H9 (cell line): Measurements from ENCODE around the gene FAM163B. TPM values are rescaled to one million over a fixed set of nuclear protein-coding genes. Genes with fewer than 3 reads are reported as not detected.
A peak's percentile ranks its signal among the peaks of the same experiment; 100 is the strongest.

Experiments used
- DNase-seq: peaks from one replicate; pipeline ENCODE4 v3.0.0-alpha.2; 2017
- H2AFZ ChIP-seq: one replicate; pipeline ENCODE4 v1.6.1; 2013; ENCODE audit warnings: mild to moderate bottlenecking, low read length, control low read depth, moderate library complexity
- H2AK5ac ChIP-seq: 2 replicates; pipeline ENCODE4 v1.6.1; 2013; ENCODE audit warnings: low read length, control low read depth, mixed read lengths; ENCODE audit not compliant: insufficient read length
- H2BK120ac ChIP-seq: one replicate; pipeline ENCODE4 v1.6.1; 2013; ENCODE audit warnings: low read depth, mild to moderate bottlenecking, low read length, control low read depth, inconsistent platforms; ENCODE audit not compliant: poor library complexity, severe bottlenecking
- H2BK12ac ChIP-seq: 2 replicates; pipeline ENCODE4 v1.6.1; 2013; ENCODE audit warnings: low read length, control low read depth, mixed read lengths, low read depth; ENCODE audit not compliant: insufficient read length
- H2BK15ac ChIP-seq: 2 replicates; pipeline ENCODE4 v1.6.1; 2013; ENCODE audit warnings: low read depth, low read length, control low read depth
- H2BK20ac ChIP-seq: one replicate; pipeline ENCODE4 v1.6.1; 2013; ENCODE audit warnings: low read depth, mild to moderate bottlenecking, low read length, control low read depth, inconsistent platforms; ENCODE audit not compliant: poor library complexity, severe bottlenecking
- H2BK5ac ChIP-seq: 2 replicates; pipeline ENCODE4 v1.6.1; 2013; ENCODE audit warnings: low read length, control low read depth, mixed read lengths; ENCODE audit not compliant: insufficient read length
- H3K14ac ChIP-seq: 2 replicates; pipeline ENCODE4 v1.6.1; 2013; ENCODE audit warnings: low read length, control low read depth; ENCODE audit not compliant: insufficient read depth
- H3K18ac ChIP-seq: 2 replicates; pipeline ENCODE4 v1.6.1; 2013; ENCODE audit warnings: low read depth, mild to moderate bottlenecking, mixed read lengths, low read length, control low read depth; ENCODE audit not compliant: insufficient read length
- H3K23ac ChIP-seq: 2 replicates; pipeline ENCODE4 v1.6.1; 2013; ENCODE audit warnings: low read length, control low read depth, mixed read lengths, low read depth; ENCODE audit not compliant: insufficient read length
- H3K23me2 ChIP-seq: 2 replicates; pipeline ENCODE4 v1.6.1; 2013; ENCODE audit warnings: low read depth, mild to moderate bottlenecking, mixed read lengths, low read length, control low read depth; ENCODE audit not compliant: insufficient read length, poor library complexity, severe bottlenecking
- H3K27ac ChIP-seq: 2 replicates; pipeline ENCODE4 v1.5.1; 2013; ENCODE audit warnings: low read length, control low read depth, mixed read lengths, low read depth; ENCODE audit not compliant: insufficient read length
- H3K27me3 ChIP-seq: 2 replicates; pipeline ENCODE4 v1.6.1; 2013; ENCODE audit warnings: low read length, control low read depth, inconsistent platforms; ENCODE audit not compliant: insufficient read depth
- H3K4ac ChIP-seq: 2 replicates; pipeline ENCODE4 v1.6.1; 2013; ENCODE audit warnings: low read depth, mild to moderate bottlenecking, control low read depth, inconsistent platforms, low read length, moderate library complexity
- H3K4me1 ChIP-seq: 2 replicates; pipeline ENCODE4 v1.6.1; 2013; ENCODE audit warnings: low read length, control low read depth, inconsistent platforms; ENCODE audit not compliant: insufficient read depth
- H3K4me2 ChIP-seq: 2 replicates; pipeline ENCODE4 v1.6.1; 2013; ENCODE audit warnings: low read length, control low read depth, mixed read lengths; ENCODE audit not compliant: insufficient read length, insufficient read depth
- H3K56ac ChIP-seq: 2 replicates; pipeline ENCODE4 v1.6.1; 2013; ENCODE audit warnings: low read depth, mild to moderate bottlenecking, mixed read lengths, low read length, control low read depth; ENCODE audit not compliant: insufficient read length
- H3K79me1 ChIP-seq: 2 replicates; pipeline ENCODE4 v1.6.1; 2013; ENCODE audit warnings: low read depth, mild to moderate bottlenecking, moderate library complexity, low read length, control low read depth, inconsistent platforms; ENCODE audit not compliant: insufficient read depth, poor library complexity, severe bottlenecking
- H3K79me2 ChIP-seq: 2 replicates; pipeline ENCODE4 v1.6.1; 2013; ENCODE audit warnings: low read length, control low read depth, inconsistent platforms; ENCODE audit not compliant: insufficient read depth
- H3K9ac ChIP-seq: 2 replicates; pipeline ENCODE4 v1.6.1; 2013; ENCODE audit warnings: low read length, control low read depth, mixed read lengths; ENCODE audit not compliant: insufficient read length; ENCODE audit errors: extremely low read depth
- H3K9me3 ChIP-seq: one replicate; pipeline ENCODE4 v1.6.1; 2013; ENCODE audit warnings: low read depth, low read length, inconsistent platforms; ENCODE audit not compliant: control insufficient read depth
- H3T11ph ChIP-seq: one replicate; pipeline ENCODE4 v1.6.1; 2013; ENCODE audit warnings: mild to moderate bottlenecking, low read length, control low read depth, inconsistent platforms
- H4K20me1 ChIP-seq: one replicate; pipeline ENCODE4 v1.6.1; 2013; ENCODE audit not compliant: control insufficient read depth, insufficient read length, insufficient read depth
- H4K5ac ChIP-seq: 2 replicates; pipeline ENCODE4 v1.6.1; 2013; ENCODE audit warnings: low read depth, mild to moderate bottlenecking, mixed read lengths, low read length, control low read depth; ENCODE audit not compliant: insufficient read length
- H4K8ac ChIP-seq: replicated peaks from 2 replicates; pipeline ENCODE4 v1.6.1; 2013; ENCODE audit warnings: low read length, control low read depth, mixed read lengths, low read depth; ENCODE audit not compliant: insufficient read length
- H4K91ac ChIP-seq: 2 replicates; pipeline ENCODE4 v1.6.1; 2013; ENCODE audit warnings: low read depth, mild to moderate bottlenecking, moderate library complexity, mixed read lengths, low read length, control low read depth; ENCODE audit not compliant: insufficient read length
- H3K27ac Mint-ChIP-seq, 3 experiments: 2 replicates in 2 of 3; 3 replicates in 1 of 3; pipeline ENCODE4 v1.8.0; 2020 to 2021; ENCODE audit warnings: mixed read lengths in 3 of 3, mild to moderate bottlenecking in 1 of 3, moderate library complexity in 1 of 3
- H3K27me3 Mint-ChIP-seq: 2 replicates; pipeline ENCODE4 v1.8.0; 2021; ENCODE audit warnings: low read depth, mild to moderate bottlenecking, moderate library complexity, mixed read lengths
- H3K36me3 Mint-ChIP-seq, 3 experiments: 2 replicates in 2 of 3; 3 replicates in 1 of 3; pipeline ENCODE4 v1.8.0; 2020 to 2021; ENCODE audit warnings: low read depth in 3 of 3, mixed read lengths in 3 of 3; ENCODE audit not compliant: insufficient read depth in 1 of 3
- H3K4me1 Mint-ChIP-seq, 2 experiments: 2 replicates each; pipeline ENCODE4 v1.8.0; 2020; ENCODE audit warnings: mixed read lengths in 2 of 2
- H3K4me3 Mint-ChIP-seq, 2 experiments: 2 replicates in 1 of 2; 3 replicates in 1 of 2; pipeline ENCODE4 v1.8.0; 2020 to 2021; ENCODE audit warnings: mild to moderate bottlenecking in 2 of 2, mixed read lengths in 2 of 2, moderate library complexity in 1 of 2
- H3K9me3 Mint-ChIP-seq, 2 experiments: 2 replicates in 1 of 2; 3 replicates in 1 of 2; pipeline ENCODE4 v1.8.0; 2020; ENCODE audit warnings: mild to moderate bottlenecking in 2 of 2, mixed read lengths in 2 of 2, moderate library complexity in 1 of 2
- WGBS: extraction: QIAGEN DNeasy Blood & Tissue Kit; methylation state at CpG from one replicate; pipeline ENCODE4 v1.1.7; 2013; ENCODE audit warnings: missing lambda C conversion rate, low lambda C conversion rate, mixed read lengths; ENCODE audit not compliant: insufficient read length; ENCODE audit errors: extremely low coverage; 5-methylcytosine and 5-hydroxymethylcytosine counted together
- total RNA-seq: library from RNA; stranded (reverse); gene quantifications from 2 replicates; pipeline ENCODE4 v1.2.1, GENCODE V29; 2021
- TF ChIP-seq, protein P1 (sequence below): fragments of 200-600 bp; sonication (generic); conservative IDR thresholded peaks from 3 replicates; pipeline ENCODE4 v1.8.0; 2021; ENCODE audit warnings: antibody characterized with exemption, mild to moderate bottlenecking

FAM163B gene
- total RNA-seq, 1 experiment from 2014 or later, result 0.39 TPM

GRCh38 chr9:133547116-133547515 lies 62.1 kb downstream of the FAM163B start:
- Histone ChIP-seq H3K4me2 (no peak overlapping the region), H2AK5ac (no peak overlapping the region), H3K79me2 (no peaks in the 10 kb centered on the region), H3K23me2 (no peaks in the 10 kb centered on the region), H3K27me3 (no peaks in the 10 kb centered on the region), H3K9me3 (no peaks in the 10 kb centered on the region), H4K20me1 (no peaks in the 10 kb centered on the region), H3K23ac (no peak overlapping the region), H3K27ac (no peak overlapping the region), H4K91ac (no peak overlapping the region), H3K4me1 (no peaks in the 10 kb centered on the region), H2BK5ac (no peak overlapping the region), H3K4ac (no peak overlapping the region), H3K79me1 (no peaks in the 10 kb centered on the region), H2AFZ (no peak overlapping the region), H4K8ac (no peak overlapping the region), H2BK120ac (no peak overlapping the region), H4K5ac (no peak overlapping the region), H2BK20ac (no peak overlapping the region), H3T11ph (no peak overlapping the region), H3K18ac (no peak overlapping the region), H2BK15ac (no peak overlapping the region), H3K14ac (no peak overlapping the region; the same call in 1 of the 2 replicates), H3K56ac (no peak overlapping the region), H3K9ac (no peak overlapping the region), H2BK12ac (no peak overlapping the region)
- peaks cover 4% of the 10 kb centered on the region for H3K27me3 Mint-ChIP-seq
- no CpG with 5 or more reads among the region's 15 CpGs for WGBS
- H3K36me3 Mint-ChIP-seq, result no peaks in the 10 kb centered on the region
- no peaks in the 10 kb centered on the region for H3K9me3 Mint-ChIP-seq
- TF ChIP-seq, protein P1, sequence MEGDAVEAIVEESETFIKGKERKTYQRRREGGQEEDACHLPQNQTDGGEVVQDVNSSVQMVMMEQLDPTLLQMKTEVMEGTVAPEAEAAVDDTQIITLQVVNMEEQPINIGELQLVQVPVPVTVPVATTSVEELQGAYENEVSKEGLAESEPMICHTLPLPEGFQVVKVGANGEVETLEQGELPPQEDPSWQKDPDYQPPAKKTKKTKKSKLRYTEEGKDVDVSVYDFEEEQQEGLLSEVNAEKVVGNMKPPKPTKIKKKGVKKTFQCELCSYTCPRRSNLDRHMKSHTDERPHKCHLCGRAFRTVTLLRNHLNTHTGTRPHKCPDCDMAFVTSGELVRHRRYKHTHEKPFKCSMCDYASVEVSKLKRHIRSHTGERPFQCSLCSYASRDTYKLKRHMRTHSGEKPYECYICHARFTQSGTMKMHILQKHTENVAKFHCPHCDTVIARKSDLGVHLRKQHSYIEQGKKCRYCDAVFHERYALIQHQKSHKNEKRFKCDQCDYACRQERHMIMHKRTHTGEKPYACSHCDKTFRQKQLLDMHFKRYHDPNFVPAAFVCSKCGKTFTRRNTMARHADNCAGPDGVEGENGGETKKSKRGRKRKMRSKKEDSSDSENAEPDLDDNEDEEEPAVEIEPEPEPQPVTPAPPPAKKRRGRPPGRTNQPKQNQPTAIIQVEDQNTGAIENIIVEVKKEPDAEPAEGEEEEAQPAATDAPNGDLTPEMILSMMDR, result no peak
- H3K4me1 Mint-ChIP-seq, result 0 out of 4 replicates have a peak, but pooled peaks cover 0 to 3% of the 10 kb centered on the region in 2 experiments
- no peak overlapping the region for H3K4me3 Mint-ChIP-seq
- H3K27ac Mint-ChIP-seq, result peak overlapping the region in 1 of 3 experiments; percentile 80; a peak in 1 of 7 replicates
- no peak for DNase-seq
